Endothelial cell (in vitro differentiated cells): Measurements from ENCODE around the gene FAM156B. TPM values are rescaled to one million over a fixed set of nuclear protein-coding genes. Genes with fewer than 3 reads are reported as not detected.
"Not testable (repeated sequence)": the region's sequence is repeated elsewhere in the genome, so short reads cannot be mapped to it uniquely, and the experiment has no call there.

Experiments used
- DNase-seq: peaks from one replicate; pipeline ENCODE4 v3.0.0; 2021; ENCODE audit warnings: low spot score
- H3K27ac Mint-ChIP-seq: one replicate; pipeline ENCODE4 v1.8.0; 2021; ENCODE audit warnings: mixed read lengths, inconsistent platforms; ENCODE audit not compliant: unreplicated experiment
- H3K27me3 Mint-ChIP-seq: one replicate; pipeline ENCODE4 v1.8.0; 2021; ENCODE audit warnings: mild to moderate bottlenecking, moderate library complexity, mixed read lengths, inconsistent platforms; ENCODE audit not compliant: unreplicated experiment
- H3K36me3 Mint-ChIP-seq: one replicate; pipeline ENCODE4 v1.8.0; 2021; ENCODE audit warnings: mild to moderate bottlenecking, low read depth, mixed read lengths, inconsistent platforms; ENCODE audit not compliant: unreplicated experiment
- H3K4me1 Mint-ChIP-seq: one replicate; pipeline ENCODE4 v1.8.0; 2021; ENCODE audit warnings: mild to moderate bottlenecking, mixed read lengths, inconsistent platforms; ENCODE audit not compliant: unreplicated experiment
- H3K4me3 Mint-ChIP-seq: one replicate; pipeline ENCODE4 v1.8.0; 2021; ENCODE audit warnings: mild to moderate bottlenecking, mixed read lengths, inconsistent platforms; ENCODE audit not compliant: unreplicated experiment
- H3K9me3 Mint-ChIP-seq: one replicate; pipeline ENCODE4 v1.8.0; 2021; ENCODE audit warnings: mixed read lengths, inconsistent platforms; ENCODE audit not compliant: unreplicated experiment
- CTCF ChIP-seq: fragments of 200-600 bp; sonication (generic); IDR thresholded peaks from one replicate; pipeline ENCODE4 v1.5.0; 2021; ENCODE audit warnings: antibody characterized with exemption; ENCODE audit not compliant: unreplicated experiment
- total RNA-seq: library from RNA; stranded (reverse); fragmentation: NEBNext Ultra II Directional; extraction: Animal tissue kit (Norgen Biotek cat#: 25700); gene quantifications from one replicate; pipeline ENCODE4 v1.2.1, GENCODE V29; 2021; ENCODE audit not compliant: unreplicated experiment

Gene FAM156B
- total RNA-seq, 1 donor from 2014 or later, result 9.5 TPM

- Mint-ChIP-seq H3K4me3 (no peak overlapping the region), H3K27me3 (peaks cover 2% of the 10 kb centered on the region)
Observed at GRCh38 chrX:52870046-52870445, 27.1 kb upstream of the FAM156B start.

GRCh38 chrX:52873825-52874224, 23.3 kb upstream of the FAM156B start:
- H3K9me3 Mint-ChIP-seq, H3K4me1 Mint-ChIP-seq: not testable (repeated sequence)

More at GRCh38 chrX:52870046-52870445, 27.1 kb upstream of the FAM156B start:
- H3K9me3 Mint-ChIP-seq, result no peaks in the 10 kb centered on the region
- no peak for TF ChIP-seq CTCF
- H3K27ac Mint-ChIP-seq, result no peak overlapping the region
- DNase-seq, result no peak
- no peaks in the 10 kb centered on the region for H3K36me3 Mint-ChIP-seq
- no peaks in the 10 kb centered on the region for H3K4me1 Mint-ChIP-seq

DNA sequence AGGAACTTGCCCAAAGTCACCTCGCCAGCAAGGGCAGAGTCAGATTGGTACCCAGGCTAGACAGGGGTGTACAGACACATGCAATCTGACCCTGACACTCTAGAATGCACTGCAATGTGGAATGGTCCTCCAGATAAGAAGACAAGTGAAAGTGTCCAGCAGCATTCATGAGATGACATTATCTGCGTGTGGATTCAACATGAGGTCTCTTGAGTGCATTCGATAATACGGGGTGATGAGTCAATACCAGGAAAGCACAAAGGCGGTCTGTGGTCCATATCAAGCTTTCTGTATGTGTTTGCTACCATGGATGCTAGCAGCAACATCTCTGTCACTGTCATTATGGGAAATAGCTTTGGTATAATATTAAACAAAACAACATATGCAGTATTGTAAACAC, 22.5 kb upstream of the FAM156B start:
- Mint-ChIP-seq H3K4me1 (no peaks in the 10 kb centered on the region), H3K36me3 (no peaks in the 10 kb centered on the region), H3K4me3 (no peak overlapping the region), H3K9me3 (no peaks in the 10 kb centered on the region), H3K27me3 (peaks cover 2% of the 10 kb centered on the region), H3K27ac (no peak overlapping the region)
- DNase-seq, result no peak
- no peak for TF ChIP-seq CTCF

More at GRCh38 chrX:52873825-52874224, 23.3 kb upstream of the FAM156B start:
- H3K27ac Mint-ChIP-seq, H3K36me3 Mint-ChIP-seq, DNase-seq, H3K4me3 Mint-ChIP-seq, H3K27me3 Mint-ChIP-seq: not testable (repeated sequence)

DNA sequence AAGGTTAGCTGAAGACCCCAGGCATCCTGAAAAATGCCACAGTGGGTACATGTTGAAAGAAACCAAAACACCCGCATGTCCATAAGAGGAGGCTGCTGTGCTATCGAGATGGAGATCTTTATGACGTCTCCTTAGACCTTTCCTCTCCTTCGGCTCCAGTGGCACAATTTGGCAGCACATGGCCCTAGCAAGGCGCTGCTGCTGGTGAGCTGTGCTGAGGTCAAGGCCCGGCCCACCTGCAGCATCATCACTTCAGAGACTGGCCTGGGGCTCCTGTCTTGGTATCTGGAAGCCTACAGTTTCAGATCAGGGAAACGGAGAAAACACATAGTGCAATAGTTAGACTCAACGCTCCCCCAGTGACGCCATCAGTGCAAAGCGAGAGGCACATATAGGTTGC, 21.7 kb upstream of the FAM156B start:
- not testable (repeated sequence) for H3K4me1 Mint-ChIP-seq, H3K36me3 Mint-ChIP-seq, DNase-seq, H3K9me3 Mint-ChIP-seq, H3K27me3 Mint-ChIP-seq, H3K4me3 Mint-ChIP-seq, H3K27ac Mint-ChIP-seq

DNA sequence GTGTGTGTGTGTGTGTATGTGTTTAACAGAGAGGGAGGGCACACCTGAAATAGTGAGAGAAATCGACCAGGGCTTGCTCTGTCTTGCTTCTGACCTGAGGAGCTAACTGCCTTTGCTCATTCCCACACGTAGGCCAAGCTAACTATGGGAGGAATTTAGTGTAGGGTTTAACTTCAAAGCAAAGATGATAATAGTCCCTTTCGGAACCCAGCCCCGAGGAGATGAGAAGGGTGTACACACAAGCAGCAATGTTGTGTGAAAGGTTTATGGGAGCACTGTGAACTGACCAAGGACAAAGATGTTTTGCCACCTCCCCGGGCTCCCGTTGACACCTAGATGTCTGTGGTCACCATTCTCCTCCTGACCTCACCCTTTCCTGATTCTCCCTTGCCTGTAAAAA, 20.7 kb upstream of the FAM156B start:
- H3K9me3 Mint-ChIP-seq, H3K27me3 Mint-ChIP-seq, DNase-seq, H3K27ac Mint-ChIP-seq, H3K4me3 Mint-ChIP-seq, H3K36me3 Mint-ChIP-seq, H3K4me1 Mint-ChIP-seq: not testable (repeated sequence)

- H3K27me3 Mint-ChIP-seq, H3K9me3 Mint-ChIP-seq, H3K4me1 Mint-ChIP-seq, DNase-seq, H3K4me3 Mint-ChIP-seq, H3K36me3 Mint-ChIP-seq, H3K27ac Mint-ChIP-seq: not testable (repeated sequence)
Observed at GRCh38 chrX:52887459-52887858, 9.7 kb upstream of the FAM156B start.

DNA sequence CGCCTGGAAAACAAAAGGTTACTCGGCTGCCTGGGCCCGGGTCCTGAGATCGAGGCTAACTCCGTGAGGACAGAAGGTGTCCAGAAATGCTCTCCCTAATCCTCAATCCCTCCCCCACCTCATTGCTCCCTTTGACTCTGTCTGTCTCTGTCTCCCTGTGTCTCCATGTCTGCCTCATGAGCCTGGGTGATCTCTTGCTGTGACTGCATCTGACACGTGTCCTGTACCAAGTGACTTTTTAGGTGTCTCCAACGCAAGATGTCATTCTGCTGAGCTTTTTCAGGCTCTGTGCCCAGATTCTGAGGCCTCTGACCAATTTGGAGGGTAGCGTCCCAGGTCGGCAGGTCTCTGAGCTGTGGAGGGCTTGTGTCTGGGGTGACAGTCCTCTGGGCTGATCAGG, 9.0 kb upstream of the FAM156B start:
- not testable (repeated sequence) for H3K36me3 Mint-ChIP-seq, H3K27ac Mint-ChIP-seq, H3K4me3 Mint-ChIP-seq, DNase-seq, H3K9me3 Mint-ChIP-seq, H3K4me1 Mint-ChIP-seq, H3K27me3 Mint-ChIP-seq

- H3K4me3 Mint-ChIP-seq, H3K36me3 Mint-ChIP-seq, H3K9me3 Mint-ChIP-seq, H3K27ac Mint-ChIP-seq, DNase-seq, H3K27me3 Mint-ChIP-seq, H3K4me1 Mint-ChIP-seq: not testable (repeated sequence)
Observed at GRCh38 chrX:52896438-52896837, 692 bp upstream of the FAM156B start.

- not testable (repeated sequence) for DNase-seq, H3K4me3 Mint-ChIP-seq, H3K9me3 Mint-ChIP-seq, H3K36me3 Mint-ChIP-seq, H3K4me1 Mint-ChIP-seq, H3K27ac Mint-ChIP-seq, H3K27me3 Mint-ChIP-seq
Observed at GRCh38 chrX:52905531-52905930, 8.4 kb downstream of the FAM156B start.

DNA sequence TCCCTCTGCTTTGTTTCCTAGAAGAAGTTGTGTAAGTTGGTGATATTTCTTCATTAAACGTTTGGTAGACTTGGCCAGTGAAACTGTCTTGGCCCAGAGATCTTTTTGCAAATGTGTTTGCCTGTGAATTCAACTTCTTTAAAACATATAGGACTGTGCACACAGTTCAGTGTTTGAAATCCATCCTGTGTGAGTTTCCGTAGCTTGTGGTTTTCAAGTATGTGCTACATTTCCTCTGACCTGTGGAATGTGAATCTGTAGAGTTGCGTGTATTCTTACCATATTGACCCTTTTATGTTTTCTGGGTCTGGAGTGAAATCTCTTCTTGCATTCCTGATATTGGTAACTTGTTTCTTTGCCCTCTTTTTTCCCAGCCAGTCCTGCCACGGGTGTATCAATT, 8.9 kb downstream of the FAM156B start:
- H3K4me1 Mint-ChIP-seq, H3K27me3 Mint-ChIP-seq, H3K36me3 Mint-ChIP-seq, H3K4me3 Mint-ChIP-seq, H3K27ac Mint-ChIP-seq, H3K9me3 Mint-ChIP-seq, DNase-seq: not testable (repeated sequence)

- not testable (repeated sequence) for H3K4me3 Mint-ChIP-seq, H3K36me3 Mint-ChIP-seq, H3K4me1 Mint-ChIP-seq, H3K9me3 Mint-ChIP-seq, DNase-seq, H3K27me3 Mint-ChIP-seq, H3K27ac Mint-ChIP-seq
Observed at GRCh38 chrX:52907137-52907536, 10.0 kb downstream of the FAM156B start.
